WTC11 (cell line): ENCODE results near the gene MITF. TPM values are rescaled to one million over a fixed set of nuclear protein-coding genes. Genes with fewer than 3 reads are reported as not detected.

Experiments used
- ATAC-seq: fragments of 200-7000 bp; cut with Tn5 transposase; 2 replicates; pipeline ENCODE4 v1.10.0; 2021; ENCODE audit warnings: mild to moderate bottlenecking, moderate library complexity
- CTCF ChIA-PET: fragments of 300-600 bp; sonication (Branson Sonifier 250); formaldehyde crosslinking; loops from one replicate; lab custom pipeline; 2021; ENCODE audit warnings: antibody characterized with exemption; lab: Charles Lee
- POLR2A ChIA-PET: fragments of 350-600 bp; sonication (Branson Sonifier 250); formaldehyde crosslinking; loops from one replicate; lab custom pipeline; 2021; ENCODE audit warnings: antibody characterized with exemption; lab: Charles Lee
- DNase-seq: peaks from one replicate; pipeline ENCODE4 v3.0.0; 2021; ENCODE audit warnings: low spot score
- H3K27ac Mint-ChIP-seq: 2 replicates; pipeline ENCODE4 v1.8.0; 2021; ENCODE audit warnings: mixed read lengths
- H3K27me3 Mint-ChIP-seq: 2 replicates; pipeline ENCODE4 v1.8.0; 2021; ENCODE audit warnings: low read depth, mild to moderate bottlenecking, moderate library complexity, mixed read lengths
- H3K36me3 Mint-ChIP-seq: 2 replicates; pipeline ENCODE4 v1.8.0; 2021; ENCODE audit warnings: mixed read lengths
- H3K4me1 Mint-ChIP-seq: 2 replicates; pipeline ENCODE4 v1.8.0; 2022; ENCODE audit warnings: mixed read lengths
- H3K4me3 Mint-ChIP-seq: 2 replicates; pipeline ENCODE4 v1.8.0; 2021; ENCODE audit warnings: mild to moderate bottlenecking, moderate library complexity, mixed read lengths
- H3K9me3 Mint-ChIP-seq: 2 replicates; pipeline ENCODE4 v1.8.0; 2021; ENCODE audit warnings: mixed read lengths
- CBFB ChIP-seq: sonication (generic); formaldehyde crosslinking; IDR thresholded peaks from 2 replicates; pipeline ENCODE4 v1.8.1; 2022; ENCODE audit warnings: mild to moderate bottlenecking, low read depth, missing genetic modification reagents
- CREB1 ChIP-seq: sonication (generic); formaldehyde crosslinking; IDR thresholded peaks from 2 replicates; pipeline ENCODE4 v1.8.0; 2023; ENCODE audit warnings: mild to moderate bottlenecking, missing genetic modification reagents
- CREM ChIP-seq: sonication (generic); formaldehyde crosslinking; IDR thresholded peaks from 2 replicates; pipeline ENCODE4 v1.8.1; 2022; ENCODE audit warnings: mild to moderate bottlenecking, missing genetic modification reagents, moderate library complexity
- ELF4 ChIP-seq: sonication (generic); formaldehyde crosslinking; IDR thresholded peaks from 2 replicates; pipeline ENCODE4 v1.8.1; 2022; ENCODE audit warnings: low read depth, mild to moderate bottlenecking, moderate library complexity, missing genetic modification reagents
- EMX1 ChIP-seq: fragments of 250-450 bp; sonication (Bioruptor Pico); IDR thresholded peaks from 2 replicates; pipeline ENCODE4 v1.8.0; 2021; ENCODE audit warnings: mild to moderate bottlenecking
- FOXJ3 ChIP-seq: sonication (generic); formaldehyde crosslinking; IDR thresholded peaks from 2 replicates; pipeline ENCODE4 v1.9.0; 2021; ENCODE audit warnings: missing genetic modification reagents, mild to moderate bottlenecking, borderline replicate concordance
- FOXK1 ChIP-seq: sonication (generic); formaldehyde crosslinking; IDR thresholded peaks from 2 replicates; pipeline ENCODE4 v1.8.0; 2022; ENCODE audit warnings: mild to moderate bottlenecking, moderate library complexity, missing genetic modification reagents
- FOXP1 ChIP-seq: sonication (generic); formaldehyde crosslinking; IDR thresholded peaks from 2 replicates; pipeline ENCODE4 v1.8.0; 2022; ENCODE audit warnings: missing genetic modification reagents, mild to moderate bottlenecking, moderate library complexity, borderline replicate concordance
- GTF2I ChIP-seq: fragments of 250-450 bp; sonication (Bioruptor Pico); conservative IDR thresholded peaks from 2 replicates; pipeline ENCODE4 v1.4.0; 2021; ENCODE audit warnings: mild to moderate bottlenecking
- IRF2 ChIP-seq: sonication (generic); formaldehyde crosslinking; IDR thresholded peaks from 2 replicates; pipeline ENCODE4 v1.8.0; 2022; ENCODE audit warnings: low read depth, missing genetic modification reagents, borderline replicate concordance
- MLX ChIP-seq: sonication (generic); formaldehyde crosslinking; IDR thresholded peaks from 2 replicates; pipeline ENCODE4 v1.8.1; 2023; ENCODE audit warnings: mild to moderate bottlenecking, missing genetic modification reagents, moderate library complexity
- SOX15 ChIP-seq: fragments of 250-450 bp; sonication (Bioruptor Pico); IDR thresholded peaks from 2 replicates; pipeline ENCODE4 v1.9.0; 2021; ENCODE audit warnings: mild to moderate bottlenecking
- TEAD1 ChIP-seq: sonication (generic); formaldehyde crosslinking; IDR thresholded peaks from 2 replicates; pipeline ENCODE4 v1.8.0; 2022; ENCODE audit warnings: mild to moderate bottlenecking, missing genetic modification reagents
- ZBTB43 ChIP-seq: sonication (generic); formaldehyde crosslinking; IDR thresholded peaks from 2 replicates; pipeline ENCODE4 v1.8.1; 2023; ENCODE audit warnings: mild to moderate bottlenecking, missing genetic modification reagents
- ZNF138 ChIP-seq: sonication (generic); formaldehyde crosslinking; conservative IDR thresholded peaks from 2 replicates; pipeline ENCODE4 v1.8.1; 2022; ENCODE audit warnings: mild to moderate bottlenecking, moderate library complexity, missing genetic modification reagents
- ZNF396 ChIP-seq: fragments of 250-450 bp; sonication (Bioruptor Pico); IDR thresholded peaks from 2 replicates; pipeline ENCODE4 v1.8.0; 2021; ENCODE audit warnings: mild to moderate bottlenecking, moderate library complexity, borderline replicate concordance
- total RNA-seq: library from RNA; stranded (reverse); gene quantifications from 3 replicates; pipeline ENCODE4 v1.2.3, GENCODE V29; 2021
- TF ChIP-seq, protein P1 (sequence below): sonication (generic); formaldehyde crosslinking; IDR thresholded peaks from 2 replicates; pipeline ENCODE4 v1.8.1; 2022; ENCODE audit warnings: missing genetic modification reagents, borderline replicate concordance
- TF ChIP-seq, protein P2 (sequence below): sonication (generic); formaldehyde crosslinking; IDR thresholded peaks from 2 replicates; pipeline ENCODE4 v1.8.0; 2022; ENCODE audit warnings: mild to moderate bottlenecking, missing genetic modification reagents
- TF ChIP-seq, protein P3 (sequence below): sonication (generic); formaldehyde crosslinking; IDR thresholded peaks from 2 replicates; pipeline ENCODE4 v1.8.1; 2022; ENCODE audit warnings: low read depth, missing genetic modification reagents, borderline replicate concordance
- TF ChIP-seq, protein P4 (sequence below): sonication (generic); formaldehyde crosslinking; conservative IDR thresholded peaks from 2 replicates; pipeline ENCODE4 v1.8.1; 2023; ENCODE audit warnings: mild to moderate bottlenecking, low read depth, missing genetic modification reagents, moderate library complexity
- TF ChIP-seq, protein P5 (sequence below): sonication (generic); formaldehyde crosslinking; IDR thresholded peaks from 2 replicates; pipeline ENCODE4 v1.8.0; 2022; ENCODE audit warnings: mild to moderate bottlenecking, missing genetic modification reagents

The MITF gene
- total RNA-seq, 1 experiment from 2014 or later, result 1.3 TPM

DNA sequence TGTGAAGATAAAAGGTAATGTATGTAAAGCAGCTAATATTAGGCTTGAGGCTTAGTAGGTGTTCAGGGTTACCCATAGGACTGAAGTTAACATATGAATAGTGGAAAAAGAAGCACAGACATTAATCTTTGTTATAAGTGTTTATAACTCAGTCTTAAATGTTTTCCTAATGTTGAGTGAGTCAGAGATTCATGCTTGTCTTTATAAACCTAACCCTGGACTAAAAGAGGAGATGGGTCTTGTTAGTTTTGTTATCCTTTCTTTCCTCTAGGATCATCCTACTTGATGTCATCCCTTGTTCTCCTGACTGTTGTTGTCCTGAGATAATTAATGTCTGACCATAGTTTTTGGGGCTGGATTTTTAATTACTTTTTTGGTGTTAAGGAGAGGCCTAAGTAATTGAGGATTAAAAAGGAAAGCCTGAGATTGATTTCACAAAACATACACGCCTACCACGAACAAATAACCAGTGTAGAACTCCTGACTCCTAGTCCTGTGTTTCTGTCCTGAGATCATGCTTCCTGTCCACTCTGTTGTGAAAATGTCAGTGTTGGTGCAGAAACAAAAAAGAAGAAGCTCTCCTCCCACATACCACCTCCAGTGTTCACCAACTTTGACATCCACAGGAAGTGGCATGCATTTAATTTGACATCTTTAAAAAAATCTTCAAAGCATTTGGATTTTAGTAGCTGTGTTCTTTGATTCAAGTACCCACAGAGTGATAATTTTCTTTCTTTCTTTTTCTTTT is 8.4 kb downstream of the MITF start:
- DNase-seq (no peak), ATAC-seq (no peak)
- H3K36me3 Mint-ChIP-seq, result peaks cover 3% of the 10 kb centered on the region
- no peak overlapping the region for H3K27ac Mint-ChIP-seq
- peaks cover 6% of the 10 kb centered on the region for H3K27me3 Mint-ChIP-seq
- TF ChIP-seq MLX (CRISPR knock-in tag) (no peak), EMX1 (no peak), TEAD1 (CRISPR knock-in tag) (no peak), ZNF396 (CRISPR knock-in tag) (no peak), ZBTB43 (no peak), GTF2I (CRISPR knock-in tag) (no peak), FOXP1 (CRISPR knock-in tag) (no peak), SOX15 (CRISPR knock-in tag) (no peak), ELF4 (CRISPR knock-in tag) (no peak), CREM (CRISPR knock-in tag) (no peak), FOXK1 (no peak)
- TF ChIP-seq, protein P1, sequence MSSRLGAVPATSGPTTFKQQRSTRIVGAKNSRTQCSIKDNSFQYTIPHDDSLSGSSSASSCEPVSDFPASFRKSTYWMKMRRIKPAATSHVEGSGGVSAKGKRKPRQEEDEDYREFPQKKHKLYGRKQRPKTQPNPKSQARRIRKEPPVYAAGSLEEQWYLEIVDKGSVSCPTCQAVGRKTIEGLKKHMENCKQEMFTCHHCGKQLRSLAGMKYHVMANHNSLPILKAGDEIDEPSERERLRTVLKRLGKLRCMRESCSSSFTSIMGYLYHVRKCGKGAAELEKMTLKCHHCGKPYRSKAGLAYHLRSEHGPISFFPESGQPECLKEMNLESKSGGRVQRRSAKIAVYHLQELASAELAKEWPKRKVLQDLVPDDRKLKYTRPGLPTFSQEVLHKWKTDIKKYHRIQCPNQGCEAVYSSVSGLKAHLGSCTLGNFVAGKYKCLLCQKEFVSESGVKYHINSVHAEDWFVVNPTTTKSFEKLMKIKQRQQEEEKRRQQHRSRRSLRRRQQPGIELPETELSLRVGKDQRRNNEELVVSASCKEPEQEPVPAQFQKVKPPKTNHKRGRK, result no peak
- TF ChIP-seq, protein P2, sequence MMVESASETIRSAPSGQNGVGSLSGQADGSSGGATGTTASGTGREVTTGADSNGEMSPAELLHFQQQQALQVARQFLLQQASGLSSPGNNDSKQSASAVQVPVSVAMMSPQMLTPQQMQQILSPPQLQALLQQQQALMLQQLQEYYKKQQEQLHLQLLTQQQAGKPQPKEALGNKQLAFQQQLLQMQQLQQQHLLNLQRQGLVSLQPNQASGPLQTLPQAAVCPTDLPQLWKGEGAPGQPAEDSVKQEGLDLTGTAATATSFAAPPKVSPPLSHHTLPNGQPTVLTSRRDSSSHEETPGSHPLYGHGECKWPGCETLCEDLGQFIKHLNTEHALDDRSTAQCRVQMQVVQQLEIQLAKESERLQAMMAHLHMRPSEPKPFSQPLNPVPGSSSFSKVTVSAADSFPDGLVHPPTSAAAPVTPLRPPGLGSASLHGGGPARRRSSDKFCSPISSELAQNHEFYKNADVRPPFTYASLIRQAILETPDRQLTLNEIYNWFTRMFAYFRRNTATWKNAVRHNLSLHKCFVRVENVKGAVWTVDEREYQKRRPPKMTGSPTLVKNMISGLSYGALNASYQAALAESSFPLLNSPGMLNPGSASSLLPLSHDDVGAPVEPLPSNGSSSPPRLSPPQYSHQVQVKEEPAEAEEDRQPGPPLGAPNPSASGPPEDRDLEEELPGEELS, result no peak
- TF ChIP-seq, protein P3, sequence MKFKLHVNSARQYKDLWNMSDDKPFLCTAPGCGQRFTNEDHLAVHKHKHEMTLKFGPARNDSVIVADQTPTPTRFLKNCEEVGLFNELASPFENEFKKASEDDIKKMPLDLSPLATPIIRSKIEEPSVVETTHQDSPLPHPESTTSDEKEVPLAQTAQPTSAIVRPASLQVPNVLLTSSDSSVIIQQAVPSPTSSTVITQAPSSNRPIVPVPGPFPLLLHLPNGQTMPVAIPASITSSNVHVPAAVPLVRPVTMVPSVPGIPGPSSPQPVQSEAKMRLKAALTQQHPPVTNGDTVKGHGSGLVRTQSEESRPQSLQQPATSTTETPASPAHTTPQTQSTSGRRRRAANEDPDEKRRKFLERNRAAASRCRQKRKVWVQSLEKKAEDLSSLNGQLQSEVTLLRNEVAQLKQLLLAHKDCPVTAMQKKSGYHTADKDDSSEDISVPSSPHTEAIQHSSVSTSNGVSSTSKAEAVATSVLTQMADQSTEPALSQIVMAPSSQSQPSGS (CRISPR knock-in tag), result no peak
- TF ChIP-seq, protein P4, sequence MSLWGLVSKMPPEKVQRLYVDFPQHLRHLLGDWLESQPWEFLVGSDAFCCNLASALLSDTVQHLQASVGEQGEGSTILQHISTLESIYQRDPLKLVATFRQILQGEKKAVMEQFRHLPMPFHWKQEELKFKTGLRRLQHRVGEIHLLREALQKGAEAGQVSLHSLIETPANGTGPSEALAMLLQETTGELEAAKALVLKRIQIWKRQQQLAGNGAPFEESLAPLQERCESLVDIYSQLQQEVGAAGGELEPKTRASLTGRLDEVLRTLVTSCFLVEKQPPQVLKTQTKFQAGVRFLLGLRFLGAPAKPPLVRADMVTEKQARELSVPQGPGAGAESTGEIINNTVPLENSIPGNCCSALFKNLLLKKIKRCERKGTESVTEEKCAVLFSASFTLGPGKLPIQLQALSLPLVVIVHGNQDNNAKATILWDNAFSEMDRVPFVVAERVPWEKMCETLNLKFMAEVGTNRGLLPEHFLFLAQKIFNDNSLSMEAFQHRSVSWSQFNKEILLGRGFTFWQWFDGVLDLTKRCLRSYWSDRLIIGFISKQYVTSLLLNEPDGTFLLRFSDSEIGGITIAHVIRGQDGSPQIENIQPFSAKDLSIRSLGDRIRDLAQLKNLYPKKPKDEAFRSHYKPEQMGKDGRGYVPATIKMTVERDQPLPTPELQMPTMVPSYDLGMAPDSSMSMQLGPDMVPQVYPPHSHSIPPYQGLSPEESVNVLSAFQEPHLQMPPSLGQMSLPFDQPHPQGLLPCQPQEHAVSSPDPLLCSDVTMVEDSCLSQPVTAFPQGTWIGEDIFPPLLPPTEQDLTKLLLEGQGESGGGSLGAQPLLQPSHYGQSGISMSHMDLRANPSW, result no peak
- ChIA-PET CTCF (no interaction called here), POLR2A (no interaction called here)
- H3K4me1 Mint-ChIP-seq, result peaks cover 7% of the 10 kb centered on the region
- H3K9me3 Mint-ChIP-seq, result peaks cover 12% of the 10 kb centered on the region
- H3K4me3 Mint-ChIP-seq, result no peak overlapping the region

DNA sequence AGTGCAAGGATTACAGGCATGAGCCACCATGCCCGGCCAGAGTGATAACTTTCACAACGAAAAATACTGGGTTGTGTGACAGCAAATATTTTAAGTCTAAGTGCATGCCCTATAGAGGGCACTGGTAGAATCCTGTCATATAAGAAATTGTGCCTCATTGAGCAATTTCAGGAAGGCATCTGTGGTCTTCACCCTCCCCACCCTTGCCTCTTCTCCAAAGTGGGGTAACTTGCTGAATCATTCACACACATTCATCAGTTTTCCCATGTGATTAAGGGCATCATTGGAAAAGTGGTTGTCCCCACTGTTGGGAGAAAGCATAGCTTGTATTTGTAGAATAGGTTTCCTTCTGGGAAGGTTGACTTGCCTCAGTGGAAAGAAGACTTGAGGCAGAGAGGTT is 9.2 kb downstream of the MITF start:
- DNase-seq (no peak), ATAC-seq (no peak)
- Mint-ChIP-seq H3K36me3 (peaks cover 7% of the 10 kb centered on the region), H3K4me3 (no peak overlapping the region), H3K27me3 (peaks cover 6% of the 10 kb centered on the region), H3K27ac (no peak overlapping the region), H3K9me3 (peaks cover 20% of the 10 kb centered on the region), H3K4me1 (peaks cover 7% of the 10 kb centered on the region)
- TF ChIP-seq ZNF138 (CRISPR knock-in tag) (no peak), FOXJ3 (no peak), ZBTB43 (no peak), CREB1 (CRISPR knock-in tag) (no peak), IRF2 (CRISPR knock-in tag) (no peak), CBFB (CRISPR knock-in tag) (no peak)
- TF ChIP-seq, protein P5, sequence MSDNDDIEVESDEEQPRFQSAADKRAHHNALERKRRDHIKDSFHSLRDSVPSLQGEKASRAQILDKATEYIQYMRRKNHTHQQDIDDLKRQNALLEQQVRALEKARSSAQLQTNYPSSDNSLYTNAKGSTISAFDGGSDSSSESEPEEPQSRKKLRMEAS, result no peak
- TF ChIP-seq, protein P1, result no peak
- ChIA-PET CTCF (no interaction called here), POLR2A (no interaction called here)
